IMR-90 (cell line): ENCODE measurements around the gene VSNL1. TPM values are rescaled to one million over a fixed set of nuclear protein-coding genes. Genes with fewer than 3 reads are reported as not detected.

Source experiments
- ATAC-seq: fragments of 200-7000 bp; cut with Tn5 transposase; 2 replicates; pipeline ENCODE4 v1.9.1; 2020; ENCODE audit warnings: low read depth, mild to moderate bottlenecking, moderate library complexity
- BruUV-seq: library from RNA; stranded (reverse); fragments of 400-500 nt; replicated peaks from 2 replicates; lab custom pipeline; 2021; lab: Mats Ljungman, UMichigan
- CTCF ChIA-PET: fragments of 300-600 bp; formaldehyde crosslinking; extraction: SDS; loops from one replicate; lab custom pipeline; 2021; ENCODE audit warnings: antibody characterized with exemption; lab: Yijun Ruan, JAX
- POLR2A ChIA-PET: fragments of 300-600 bp; sonication (Branson Sonifier 250); formaldehyde crosslinking; loops from one replicate; lab custom pipeline; 2022; ENCODE audit warnings: antibody characterized with exemption; ENCODE audit not compliant: unreplicated experiment; lab: Charles Lee
- DNase-seq: peaks from one replicate; pipeline ENCODE4 v3.0.0; 2013
- H2AFZ ChIP-seq: replicated peaks from 2 replicates; pipeline ENCODE3; 2013; ENCODE audit warnings: low read length, mild to moderate bottlenecking; ENCODE audit not compliant: poor library complexity
- H2AK5ac ChIP-seq: 2 replicates; pipeline ENCODE4 v1.6.1; 2013; ENCODE audit warnings: low read depth, low read length, inconsistent platforms
- H2AK9ac ChIP-seq: replicated peaks from 2 replicates; pipeline ENCODE3; 2013; ENCODE audit warnings: mild to moderate bottlenecking, low read depth, low read length, moderate library complexity; ENCODE audit not compliant: poor library complexity
- H2BK120ac ChIP-seq: 2 replicates; pipeline ENCODE4 v1.6.1; 2013; ENCODE audit warnings: low read depth, low read length, inconsistent platforms
- H2BK15ac ChIP-seq: 3 replicates; pipeline ENCODE4 v1.6.1; 2013; ENCODE audit warnings: low read depth, low read length, inconsistent platforms
- H2BK20ac ChIP-seq: 2 replicates; pipeline ENCODE4 v1.6.1; 2013; ENCODE audit warnings: low read depth, mild to moderate bottlenecking, inconsistent platforms, low read length, moderate library complexity
- H2BK5ac ChIP-seq: 2 replicates; pipeline ENCODE4 v1.6.1; 2013; ENCODE audit warnings: mild to moderate bottlenecking, low read depth, low read length, inconsistent platforms; ENCODE audit not compliant: poor library complexity, severe bottlenecking
- H3K14ac ChIP-seq: replicated peaks from 2 replicates; pipeline ENCODE4 v1.6.1; 2013; ENCODE audit warnings: low read depth, low read length, inconsistent platforms
- H3K18ac ChIP-seq: 2 replicates; pipeline ENCODE4 v1.6.1; 2013; ENCODE audit warnings: low read depth, low read length, control low read depth
- H3K23ac ChIP-seq: 2 replicates; pipeline ENCODE4 v1.6.1; 2013; ENCODE audit warnings: low read depth, low read length, inconsistent platforms
- H3K27ac ChIP-seq: 2 replicates; pipeline ENCODE4 v1.5.1; 2013; ENCODE audit warnings: mild to moderate bottlenecking, control low read depth, low read length; ENCODE audit not compliant: insufficient read depth
- H3K27me3 ChIP-seq: 2 replicates; pipeline ENCODE4 v1.6.1; 2013; ENCODE audit warnings: low read length; ENCODE audit not compliant: control insufficient read depth, insufficient read depth
- H3K36me3 ChIP-seq: 2 replicates; pipeline ENCODE4 v1.6.1; 2013; ENCODE audit warnings: low read length, mixed read lengths; ENCODE audit not compliant: control insufficient read depth, insufficient read depth
- H3K4ac ChIP-seq: 2 replicates; pipeline ENCODE4 v1.6.1; 2013; ENCODE audit warnings: low read depth, low read length, inconsistent platforms
- H3K4me1 ChIP-seq: 2 replicates; pipeline ENCODE4 v1.6.1; 2013; ENCODE audit warnings: low read length, mixed read lengths; ENCODE audit not compliant: control insufficient read depth, insufficient read depth
- H3K4me2 ChIP-seq: 2 replicates; pipeline ENCODE4 v1.6.1; 2013; ENCODE audit warnings: low read depth, mild to moderate bottlenecking, control low read depth, low read length, moderate library complexity
- H3K4me3 ChIP-seq: 2 replicates; pipeline ENCODE4 v1.5.1; 2013; ENCODE audit warnings: low read depth, mild to moderate bottlenecking, control low read depth, low read length, moderate library complexity; ENCODE audit not compliant: insufficient read depth
- H3K56ac ChIP-seq: 2 replicates; pipeline ENCODE4 v1.6.1; 2013; ENCODE audit warnings: low read length, inconsistent platforms; ENCODE audit not compliant: insufficient read depth; ENCODE audit errors: extremely low read depth
- H3K79me1 ChIP-seq, 2 experiments: 2 replicates each; pipeline ENCODE4 v1.6.1; 2013; ENCODE audit warnings: low read length in 2 of 2, inconsistent platforms in 1 of 2, low read depth in 1 of 2
- H3K9ac ChIP-seq: 2 replicates; pipeline ENCODE4 v1.6.1; 2013; ENCODE audit warnings: low read depth, low read length, control low read depth
- H3K9me1 ChIP-seq: 2 replicates; pipeline ENCODE4 v1.6.1; 2013; ENCODE audit warnings: low read length, inconsistent platforms; ENCODE audit not compliant: insufficient read depth
- H3K9me3 ChIP-seq: 2 replicates; pipeline ENCODE4 v1.6.1; 2013; ENCODE audit warnings: low read length; ENCODE audit not compliant: control insufficient read depth, insufficient read depth
- H4K20me1 ChIP-seq: 2 replicates; pipeline ENCODE4 v1.6.1; 2013; ENCODE audit warnings: low read length, inconsistent platforms; ENCODE audit not compliant: insufficient read depth
- H4K5ac ChIP-seq: 2 replicates; pipeline ENCODE4 v1.6.1; 2013; ENCODE audit warnings: mild to moderate bottlenecking, low read depth, low read length, control low read depth
- H4K8ac ChIP-seq, 2 experiments: 2 replicates each; pipeline ENCODE4 v1.6.1; 2013; ENCODE audit warnings: low read depth in 2 of 2, low read length in 2 of 2, control low read depth in 1 of 2, inconsistent platforms in 1 of 2
- H4K91ac ChIP-seq: 2 replicates; pipeline ENCODE4 v1.6.1; 2013; ENCODE audit warnings: low read depth, low read length, inconsistent platforms; ENCODE audit not compliant: insufficient read depth
- BHLHE40 ChIP-seq: fragments of 150-350 bp; IDR thresholded peaks from 2 replicates; pipeline ENCODE4 v1.6.1; 2016; ENCODE audit warnings: mild to moderate bottlenecking, low read depth, low read length
- MAFK ChIP-seq: IDR thresholded peaks from 2 replicates; pipeline ENCODE4 v1.6.1; 2012; ENCODE audit warnings: low read depth, low read length, improper control_type of control experiment
- MAZ ChIP-seq: IDR thresholded peaks from 2 replicates; pipeline ENCODE4 v1.6.1; 2012; ENCODE audit warnings: low read depth, mild to moderate bottlenecking, low read length, improper control_type of control experiment, moderate library complexity, borderline replicate concordance
- MXI1 ChIP-seq: IDR thresholded peaks from 2 replicates; pipeline ENCODE4 v1.6.1; 2012; ENCODE audit warnings: low read depth, mild to moderate bottlenecking, low read length, moderate library complexity, borderline replicate concordance
- POLR2A ChIP-seq: IDR thresholded peaks from 2 replicates; pipeline ENCODE4 v1.6.1; 2012; ENCODE audit warnings: mild to moderate bottlenecking, low read depth, low read length
- RCOR1 ChIP-seq: IDR thresholded peaks from 2 replicates; pipeline ENCODE4 v1.6.1; 2012; ENCODE audit warnings: mild to moderate bottlenecking, low read length, improper control_type of control experiment; ENCODE audit not compliant: insufficient replicate concordance
- SMC3 ChIP-seq: fragments of 150-350 bp; IDR thresholded peaks from 2 replicates; pipeline ENCODE4 v1.6.1; 2016; ENCODE audit warnings: low read depth, mild to moderate bottlenecking, antibody characterized with exemption, low read length, moderate library complexity
- WGBS, 2 experiments: methylation state at CpG; one replicate each; pipeline versions ENCODE4 v1.1.5 to v1.1.7; 2013; ENCODE audit warnings: missing lambda C conversion rate in 2 of 2; ENCODE audit not compliant: insufficient read length in 1 of 2; ENCODE audit errors: extremely low coverage in 2 of 2; 5-methylcytosine and 5-hydroxymethylcytosine counted together
- dilution Hi-C: fragments of 300-500 bp; cut with HindIII; formaldehyde crosslinking; loops from one replicate; pipeline ENCODE4 v1.14.3; 2018; ENCODE audit warnings: low sequenced_read_pairs; ENCODE audit not compliant: unreplicated experiment
- in situ Hi-C: fragments of 300-500 bp; cut with MboI; formaldehyde crosslinking; loops from 3 replicates; pipeline ENCODE4 v1.14.3; 2019; ENCODE audit warnings: low sequenced_read_pairs, inconsistent platforms, mixed read lengths
- intact Hi-C: fragments of 100-400 bp; cut with micrococcal nuclease; formaldehyde crosslinking; loops from 2 replicates; pipeline ENCODE4 v1.10.0; 2022
- polyA plus RNA-seq, 3 experiments: library from polyadenylated mRNA; depleted of rRNA; stranded (reverse); fragments of >200 nt; gene quantifications; 2 replicates each; pipeline ENCODE4 v1.2.3, GENCODE V29; 2012; ENCODE audit warnings: low replicate concordance in 1 of 3
- total RNA-seq: library from RNA; depleted of rRNA; stranded (reverse); fragments of >200 nt; gene quantifications from 2 replicates; pipeline ENCODE4 v1.2.3, GENCODE V29; 2012; rRNA removed
- TF ChIP-seq, protein P1 (sequence below): fragments of 150-350 bp; IDR thresholded peaks from 2 replicates; pipeline ENCODE4 v1.6.1; 2017; ENCODE audit warnings: mild to moderate bottlenecking, antibody characterized with exemption, low read length, low read depth

Gene VSNL1
- total and polyA plus RNA-seq, 2 of the 4 experiments (the other 2 are of a cell fraction) = 0.32 to 0.36 TPM

DNA sequence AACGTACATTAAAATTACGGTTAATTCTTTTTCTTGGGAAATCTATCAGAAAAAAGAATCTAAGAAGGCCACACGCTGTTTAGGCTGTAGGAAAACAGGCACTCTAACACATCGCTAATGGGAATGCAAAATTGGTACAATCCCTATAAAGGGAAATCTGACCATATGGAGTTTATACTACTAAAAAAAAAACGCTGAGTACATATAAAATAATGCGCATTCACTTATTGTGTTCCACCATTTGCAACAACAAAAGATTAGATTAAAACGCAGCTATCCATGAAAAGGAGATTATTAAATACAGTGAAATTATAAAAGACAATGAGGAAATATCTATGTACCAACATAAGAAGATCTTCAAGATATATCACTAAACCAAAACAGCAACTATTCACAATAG lies 150.3 kb downstream of the VSNL1 start:
- H4K8ac ChIP-seq = no peak overlapping the region
- ChIA-PET CTCF (interaction anchor here (0.6 to 0.7 kb wide), 3 partner anchors 26 to 1993 kb away, joined by 3 to 6 read pairs (median 5); no protein-coding TSS in a partner anchor), POLR2A (no interaction called here)
- no peaks in the 10 kb centered on the region for H3K27me3 ChIP-seq
- no peak overlapping the region for H3K23ac ChIP-seq
- no peak overlapping the region for H2AK5ac ChIP-seq
- H2BK15ac ChIP-seq = no peak overlapping the region
- no peak overlapping the region for H2AK9ac ChIP-seq
- no peak overlapping the region for H4K91ac ChIP-seq
- in situ Hi-C loops (no loop called here), dilution Hi-C loops (no loop called here), intact Hi-C loops (no loop called here)
- H3K9me1 ChIP-seq = no peaks in the 10 kb centered on the region
- no TSS peak for BruUV-seq
- no peaks in the 10 kb centered on the region for H3K4me1 ChIP-seq
- no peak overlapping the region for H2BK120ac ChIP-seq
- no peak overlapping the region for H3K56ac ChIP-seq
- H3K4me2 ChIP-seq = no peak overlapping the region
- no peak overlapping the region for H3K14ac ChIP-seq
- no peak overlapping the region for H3K9ac ChIP-seq
- H3K4me3 ChIP-seq = no peak overlapping the region
- H4K20me1 ChIP-seq = no peaks in the 10 kb centered on the region
- H4K5ac ChIP-seq = no peak overlapping the region
- no peak overlapping the region for H2BK20ac ChIP-seq
- TF ChIP-seq MXI1 = no peak
- no peak for TF ChIP-seq SMC3
- TF ChIP-seq, protein P1, sequence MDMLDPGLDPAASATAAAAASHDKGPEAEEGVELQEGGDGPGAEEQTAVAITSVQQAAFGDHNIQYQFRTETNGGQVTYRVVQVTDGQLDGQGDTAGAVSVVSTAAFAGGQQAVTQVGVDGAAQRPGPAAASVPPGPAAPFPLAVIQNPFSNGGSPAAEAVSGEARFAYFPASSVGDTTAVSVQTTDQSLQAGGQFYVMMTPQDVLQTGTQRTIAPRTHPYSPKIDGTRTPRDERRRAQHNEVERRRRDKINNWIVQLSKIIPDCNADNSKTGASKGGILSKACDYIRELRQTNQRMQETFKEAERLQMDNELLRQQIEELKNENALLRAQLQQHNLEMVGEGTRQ = no peak
- no peak for TF ChIP-seq RCOR1
- no peak for TF ChIP-seq MAFK
- no peak for TF ChIP-seq POLR2A
- no peak for TF ChIP-seq BHLHE40
- TF ChIP-seq MAZ = no peak
- H2AFZ ChIP-seq = no peak overlapping the region
- H3K36me3 ChIP-seq = peaks cover 8% of the 10 kb centered on the region
- no peak overlapping the region for H3K27ac ChIP-seq
- no peak overlapping the region for H2BK5ac ChIP-seq
- H3K9me3 ChIP-seq = no peaks in the 10 kb centered on the region
- H3K4ac ChIP-seq = no peak overlapping the region
- ATAC-seq (no peak), DNase-seq (no peak)
- no CpG with 5 or more reads among the region's 7 CpGs for WGBS, 2 experiments
- no peak overlapping the region for H3K18ac ChIP-seq
- 0 out of 4 replicates have a peak, but pooled peaks cover 0 to 4% of the 10 kb centered on the region in 2 experiments for H3K79me1 ChIP-seq

Other genes with a start within 250 kb of the VSNL1 start
- gene RAD51AP2, start 22.3 kb upstream of the VSNL1 start, total RNA-seq = not detected in 2 replicates
- not detected in 2 replicates for gene RAD51AP2, start 22.3 kb upstream of the VSNL1 start, polyA plus RNA-seq (2012; rRNA removed)
- gene SMC6, start 213.1 kb downstream of the VSNL1 start, total RNA-seq = 10.4 and 18.3 TPM in 2 replicates
- 5.2 and 6.5 TPM in 2 replicates for gene SMC6, start 213.1 kb downstream of the VSNL1 start, polyA plus RNA-seq (2012; rRNA removed)
- 7.9 and 18.1 TPM in 2 replicates for gene GEN1, start 213.4 kb downstream of the VSNL1 start, total RNA-seq
- gene GEN1, start 213.4 kb downstream of the VSNL1 start, polyA plus RNA-seq (2012; rRNA removed) = 4.4 and 8.3 TPM in 2 replicates